SIG-M5 treated with dmso at 0.1 percent for 504 hours (cell line): ENCODE measurements around the gene RER1.
A peak's percentile ranks its signal among the peaks of the same experiment; 100 is the strongest.

ENCODE experiments used
- DNase-seq: peaks from one replicate; lab custom pipeline; 2025; ENCODE audit not compliant: unreplicated experiment; lab: John Stamatoyannopoulos, UW

RER1 gene

GRCh38 chr1:2405588-2406295 lies 14.1 kb downstream of the RER1 start:
- no peak for DNase-seq

- no peak for DNase-seq
Measured at GRCh38 chr1:2406451-2407041, 14.9 kb downstream of the RER1 start.

DNA sequence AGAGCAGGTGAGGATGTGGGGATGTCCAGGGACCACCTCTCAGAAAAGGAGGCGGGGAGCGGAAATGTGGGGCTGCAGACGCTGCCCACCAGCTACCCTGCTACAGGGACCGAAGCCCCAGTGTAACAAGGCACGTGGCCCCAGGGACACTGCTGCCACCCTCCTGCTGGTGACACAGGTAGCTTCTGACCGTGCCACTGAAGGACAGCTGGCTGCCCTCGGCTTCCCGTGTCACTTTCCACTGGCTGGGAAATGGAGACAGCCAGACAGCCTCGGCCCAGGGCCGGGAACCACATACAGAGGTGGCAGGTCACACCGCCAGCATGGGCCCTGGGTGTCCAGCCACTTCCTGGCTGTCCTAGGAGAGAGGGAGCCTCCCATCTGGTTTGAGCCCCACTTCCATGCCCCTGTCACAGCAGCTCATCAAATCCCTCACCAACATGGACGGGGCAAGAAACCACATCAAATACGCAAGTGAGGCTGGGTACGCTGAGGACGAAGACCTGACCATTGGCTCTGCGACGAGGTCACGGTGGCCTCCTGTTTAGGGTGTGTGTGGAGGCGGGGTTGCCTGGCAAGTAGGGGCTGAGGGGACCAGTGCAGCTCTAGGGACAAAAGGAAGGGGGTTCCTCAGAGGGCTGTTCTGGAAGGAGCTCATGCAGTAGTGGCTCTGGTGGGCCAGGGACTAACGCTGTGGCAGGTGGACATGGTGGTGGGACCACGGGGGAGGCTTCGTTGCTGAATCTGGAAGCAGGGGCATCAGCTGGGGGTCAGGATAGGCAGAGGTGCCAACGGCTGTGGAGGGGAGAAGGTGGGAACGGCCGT lies 15.7 kb downstream of the RER1 start:
- no peak for DNase-seq

DNA sequence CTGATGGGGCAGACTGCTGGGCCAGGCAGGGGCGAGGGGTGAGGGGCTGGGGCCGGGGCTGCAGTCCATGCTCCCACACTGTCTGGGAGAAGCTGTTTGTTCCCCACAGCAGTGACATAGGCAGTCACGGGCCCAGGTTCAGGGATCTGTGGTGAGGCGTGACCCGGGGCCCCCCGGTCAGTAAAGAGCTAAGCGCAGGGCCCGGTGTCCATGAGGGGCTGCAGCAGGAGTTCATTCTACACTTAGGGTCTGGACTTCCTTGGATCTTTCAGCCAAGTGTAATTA lies 16.3 kb downstream of the RER1 start:
- DNase-seq: no peak

DNA sequence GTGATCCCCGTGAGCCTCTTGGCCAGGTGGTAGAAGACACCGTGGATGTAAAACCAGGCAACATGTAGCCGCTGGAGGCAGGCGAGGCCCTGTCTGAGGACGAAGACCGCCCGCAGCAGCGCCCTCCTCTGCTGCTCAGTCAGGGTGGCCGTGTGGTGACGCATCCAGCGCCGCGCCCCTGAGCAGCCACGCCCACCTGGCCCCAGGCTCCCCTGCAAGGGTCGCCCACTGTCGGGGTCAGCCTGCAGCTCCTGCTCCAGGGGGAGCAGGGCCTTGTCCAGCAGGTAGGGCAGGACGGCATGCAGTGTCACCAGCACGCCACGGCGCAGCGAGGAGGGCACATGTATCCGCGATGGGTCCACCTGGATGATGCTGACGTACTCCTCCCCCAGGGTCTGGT lies 16.8 kb downstream of the RER1 start:
- no peak for DNase-seq

- no peak for DNase-seq
Measured at GRCh38 chr1:2408859-2409276, 17.2 kb downstream of the RER1 start.

- no peak for DNase-seq
Measured at GRCh38 chr1:2409745-2410144, 18.1 kb downstream of the RER1 start.

DNA sequence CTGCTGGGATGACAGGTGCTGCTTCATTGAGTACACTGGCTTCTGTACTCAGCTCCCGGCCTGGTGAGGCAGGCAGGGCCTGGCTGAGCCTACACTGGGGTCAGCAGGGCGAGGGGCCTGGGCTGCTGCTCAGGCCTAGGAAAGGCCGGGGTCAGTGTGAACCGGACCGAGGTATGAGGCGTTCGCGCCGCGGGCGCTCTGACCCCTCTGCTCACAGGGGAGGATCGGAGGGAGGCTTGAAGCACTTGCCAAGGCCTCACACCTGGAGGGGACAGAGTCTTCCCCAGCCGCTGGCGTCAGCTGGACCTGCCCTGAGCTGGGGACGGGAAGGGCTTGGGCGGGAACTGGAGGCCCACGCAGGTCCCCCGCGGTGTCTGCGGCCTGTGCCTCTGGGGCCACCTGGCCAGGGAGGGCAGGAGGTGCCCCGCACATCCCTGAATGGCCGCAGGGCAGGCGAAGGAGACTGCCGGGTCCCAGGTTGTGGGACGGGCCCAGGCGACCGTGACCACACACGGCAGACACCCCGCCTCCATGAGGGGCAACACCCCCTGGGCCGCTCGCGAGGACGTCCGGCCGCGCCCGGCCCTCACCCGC lies 20.3 kb downstream of the RER1 start:
- no peak for DNase-seq

- peak; percentile 91 for DNase-seq
Measured at GRCh38 chr1:2412395-2412772, 20.7 kb downstream of the RER1 start, which contains the start of gene PEX10. Gene PEX10, minus strand, starts transcription at chr1:2412564. Its CDS starts 62 bp downstream, at chr1:2412502.

DNA sequence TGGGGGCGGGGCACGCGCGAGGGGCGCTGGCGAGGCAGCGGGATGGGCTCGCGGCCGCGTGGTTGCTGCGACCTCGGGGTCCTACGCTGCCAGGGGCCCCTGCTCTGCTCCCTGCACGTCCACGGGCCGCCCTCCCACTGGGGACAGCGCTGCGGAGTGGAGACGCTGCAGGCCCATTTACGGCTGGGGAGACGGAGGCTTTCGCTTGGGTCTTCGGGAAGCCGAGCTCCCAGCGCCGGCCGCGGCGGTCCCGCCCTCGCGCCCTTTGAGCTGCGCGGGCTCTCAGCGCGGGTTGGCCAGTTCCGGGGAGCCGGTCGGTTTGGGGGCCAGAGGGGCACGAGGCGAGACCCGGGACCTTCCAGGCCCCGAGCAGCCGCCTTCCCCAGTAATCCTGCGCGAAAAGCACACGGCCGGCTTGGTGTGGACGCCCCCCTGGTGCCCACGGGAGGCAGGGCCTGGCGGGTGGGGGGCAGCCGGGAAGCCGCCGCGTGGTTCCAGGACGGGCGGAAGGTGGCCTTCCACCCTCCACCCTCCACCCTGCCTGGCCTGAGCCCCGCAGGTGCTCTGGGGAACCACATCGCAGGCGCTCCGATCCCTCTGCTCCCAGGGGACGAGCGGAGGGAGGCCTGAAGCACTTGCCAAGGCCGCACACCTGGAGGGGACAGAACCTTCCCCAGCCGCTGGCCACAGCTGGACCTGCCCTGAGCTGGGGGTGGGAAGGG lies 21.3 kb downstream of the RER1 start:
- peak; percentile 53 for DNase-seq

DNA sequence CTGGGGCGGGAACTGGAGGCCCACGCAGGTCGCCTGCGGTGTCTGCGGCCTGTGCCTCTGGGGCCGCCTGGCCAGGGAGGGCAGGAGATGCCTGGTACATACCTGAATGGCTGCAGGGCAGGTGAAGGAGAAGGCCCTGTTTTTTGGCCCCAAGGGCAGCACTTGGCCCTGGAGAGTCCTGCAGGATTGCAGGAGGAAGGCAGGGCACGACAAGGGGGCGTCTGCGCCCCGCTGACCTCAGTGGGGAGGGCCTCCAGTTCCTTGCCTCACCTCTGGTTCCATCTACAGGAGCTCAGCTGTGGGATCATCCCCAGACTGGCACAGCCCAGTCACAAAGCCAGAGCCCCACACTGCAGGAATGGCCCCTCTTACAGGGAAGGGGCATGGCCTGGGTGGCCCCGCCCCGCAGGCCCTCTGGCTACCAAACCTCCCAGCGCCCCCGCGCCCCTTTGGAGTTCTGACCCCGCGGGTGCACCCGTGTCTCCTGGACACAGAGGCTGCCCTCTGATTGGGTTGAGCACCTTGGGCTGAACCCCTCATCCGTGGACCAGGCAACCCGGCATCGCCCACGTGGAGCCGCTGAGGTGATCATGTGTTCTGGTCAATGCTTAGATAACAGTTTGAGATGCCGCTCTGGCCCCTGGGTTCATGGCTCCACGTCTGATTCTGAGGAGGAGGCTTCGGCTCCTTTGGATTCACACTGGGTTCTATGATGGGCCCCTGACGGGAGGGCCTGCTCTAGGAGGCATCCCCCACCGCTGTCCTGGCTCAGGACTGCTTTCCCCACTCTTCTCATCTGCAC lies 22.1 kb downstream of the RER1 start:
- no peak for DNase-seq

- peak; percentile 63 for DNase-seq
Measured at GRCh38 chr1:2414297-2414958, 22.8 kb downstream of the RER1 start.

DNA sequence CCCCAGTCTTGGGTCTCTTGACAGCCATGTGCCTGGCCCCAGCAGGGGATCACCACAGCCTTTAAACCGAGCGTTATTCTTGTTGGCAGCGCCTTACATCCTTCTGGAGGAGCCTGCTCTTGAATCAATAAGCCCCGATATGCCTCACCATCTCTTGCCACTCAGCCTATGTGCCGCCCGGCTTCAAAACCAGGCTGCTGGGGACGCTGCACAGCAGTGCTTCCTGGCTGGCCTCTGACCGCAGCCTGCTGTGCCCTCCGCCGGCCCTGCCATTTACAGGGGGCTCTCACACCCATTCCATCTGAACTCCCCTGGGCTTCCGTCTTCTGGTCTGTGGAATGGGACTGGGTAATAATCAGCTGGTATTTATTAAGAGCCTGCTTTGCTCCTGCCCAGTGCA lies 23.7 kb downstream of the RER1 start:
- no peak for DNase-seq

DNA sequence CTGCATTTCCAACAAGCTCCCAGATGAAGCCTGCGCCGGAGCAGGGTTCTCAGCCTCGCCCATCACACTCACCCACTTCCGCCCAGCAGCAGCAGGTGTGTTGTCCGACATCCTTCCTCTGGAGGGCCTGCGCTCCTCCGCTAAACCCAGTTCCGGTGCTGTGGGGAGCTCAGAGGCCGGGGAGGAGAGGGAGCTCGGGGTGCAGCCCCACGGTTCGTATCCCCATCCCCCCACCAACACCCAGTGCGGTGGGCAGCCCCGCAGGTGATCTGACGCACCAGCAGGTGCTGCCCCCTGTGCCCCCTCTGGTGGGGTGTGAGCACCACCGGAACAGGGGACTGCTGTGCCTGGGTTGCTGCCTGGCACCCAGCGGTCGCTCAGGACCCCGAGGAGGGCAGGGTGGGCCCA lies 24.2 kb downstream of the RER1 start:
- no peak for DNase-seq

DNA sequence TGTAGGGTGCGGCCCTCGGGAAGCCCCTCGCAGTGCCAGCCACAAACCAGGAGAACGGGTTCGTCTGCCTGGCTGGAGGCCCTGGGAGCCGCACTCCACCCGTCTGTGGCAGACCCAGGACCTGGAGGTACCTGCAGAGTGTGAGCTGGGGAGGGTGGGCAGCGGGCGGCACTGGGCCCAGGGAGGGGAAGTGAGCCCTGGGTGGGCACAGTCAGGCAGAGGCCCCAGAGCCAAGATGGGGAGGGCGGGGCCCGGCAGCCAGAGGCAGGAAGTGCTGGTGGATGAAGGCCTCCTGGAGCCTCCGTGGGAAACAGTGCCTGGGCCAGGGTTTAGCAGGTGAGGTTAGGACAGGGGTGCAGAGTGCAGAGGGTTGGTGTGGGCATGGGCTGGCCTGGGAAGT lies 24.8 kb downstream of the RER1 start:
- DNase-seq: no peak

- no peak for DNase-seq
Measured at GRCh38 chr1:2417083-2417832, 25.6 kb downstream of the RER1 start.

- no peak for DNase-seq
Measured at GRCh38 chr1:2417833-2418225, 26.2 kb downstream of the RER1 start.

- DNase-seq: no peak
Measured at GRCh38 chr1:2418791-2419320, 27.2 kb downstream of the RER1 start.

DNA sequence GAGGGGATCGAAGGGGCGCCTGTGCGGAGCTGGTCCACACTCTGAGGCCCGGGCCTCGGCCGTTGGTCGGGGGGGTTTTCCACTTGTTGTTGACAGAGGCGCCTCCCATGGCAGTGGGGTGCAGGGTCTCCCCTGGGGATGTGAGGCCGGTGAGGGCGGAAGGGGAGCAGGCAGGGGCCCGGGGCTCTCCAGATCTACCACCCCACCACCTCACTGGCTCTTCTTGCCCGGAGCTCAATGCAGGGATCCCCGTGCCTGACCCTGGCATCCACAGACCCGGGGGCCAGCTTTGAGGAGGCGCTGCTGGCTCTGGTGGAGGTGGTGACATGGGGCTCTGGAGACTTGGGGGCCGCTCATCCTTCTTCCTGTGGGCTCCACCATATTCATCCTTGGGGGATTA lies 27.8 kb downstream of the RER1 start:
- DNase-seq: no peak
